Endothelial cell of umbilical vein (primary cell): ENCODE data around the gene SPAG16. TPM values are rescaled to one million over a fixed set of nuclear protein-coding genes. Genes with fewer than 3 reads are reported as not detected.

Source experiments
- BruUV-seq: library from RNA; stranded (reverse); fragments of 400-500 nt; replicated peaks from 2 replicates; lab custom pipeline; 2021; lab: Mats Ljungman, UMichigan
- CTCF ChIA-PET: fragments of 300-600, 350-600 bp; sonication (Branson Sonifier 250); formaldehyde crosslinking; loops from one replicate; lab custom pipeline; 2021; ENCODE audit warnings: antibody characterized with exemption, inconsistent platforms; lab: Charles Lee
- POLR2A ChIA-PET: fragments of 300-600, 350-600 bp; sonication (Branson Sonifier 250); formaldehyde crosslinking; loops from one replicate; lab custom pipeline; 2021; ENCODE audit warnings: antibody characterized with exemption, inconsistent platforms; lab: Charles Lee
- DNase-seq: peaks from one replicate; pipeline ENCODE4 v3.0.0-alpha.2; 2011; ENCODE audit warnings: low read depth, low spot score
- FAIRE-seq: peaks from 2 replicates; lab custom pipeline; 2011; peaks lifted over from hg19 to GRCh38; lab: Jason Lieb, UNC
- H2AFZ ChIP-seq: 2 replicates; pipeline ENCODE4 v1.6.0; 2012; ENCODE audit warnings: low read depth, low read length, control low read depth, inconsistent platforms
- H3K27ac ChIP-seq: 2 replicates; pipeline ENCODE4 v1.5.1; 2011; ENCODE audit warnings: low read depth, mild to moderate bottlenecking, control low read depth, low read length, moderate library complexity; ENCODE audit not compliant: insufficient read depth
- H3K27me3 ChIP-seq, 2 experiments: 2 replicates each; pipeline versions ENCODE4 v1.6.0 to v1.6.1; 2011; ENCODE audit warnings: low read length in 2 of 2, mixed read lengths in 1 of 2; ENCODE audit not compliant: control insufficient read depth in 2 of 2, insufficient read depth in 2 of 2
- H3K36me3 ChIP-seq, 2 experiments: 2 replicates in 1 of 2; 3 replicates in 1 of 2; pipeline ENCODE4 v1.5.1; 2011; ENCODE audit warnings: low read length in 2 of 2, mild to moderate bottlenecking in 1 of 2, moderate library complexity in 1 of 2; ENCODE audit not compliant: control insufficient read depth in 2 of 2, insufficient read depth in 2 of 2; ENCODE audit errors: extremely low read depth in 1 of 2
- H3K4me1 ChIP-seq: 3 replicates; pipeline ENCODE4 v1.5.1; 2011; ENCODE audit warnings: mild to moderate bottlenecking, low read length; ENCODE audit not compliant: control insufficient read depth, insufficient read depth; ENCODE audit errors: extremely low read depth
- H3K4me2 ChIP-seq: 2 replicates; pipeline ENCODE4 v1.6.1; 2011; ENCODE audit warnings: low read length, control low read depth, mixed read lengths; ENCODE audit not compliant: insufficient read depth
- H3K4me3 ChIP-seq, 3 experiments: fragments of 200-600 bp in 1 of 3; sonication (generic), shearing (Covaris generic) in 1 of 3; replicated peaks in 1 of 3; 2 replicates each; pipeline ENCODE4 v1.5.1; 2011 to 2016; ENCODE audit warnings: control low read depth in 3 of 3, low read length in 3 of 3, mild to moderate bottlenecking in 2 of 3, inconsistent platforms in 1 of 3, low read depth in 1 of 3, moderate library complexity in 1 of 3; ENCODE audit not compliant: insufficient read depth in 1 of 3
- H3K79me2 ChIP-seq: 2 replicates; pipeline ENCODE4 v1.6.0; 2012; ENCODE audit warnings: low read length, inconsistent platforms; ENCODE audit not compliant: control insufficient read depth, insufficient read depth
- H3K9ac ChIP-seq: replicated peaks from 2 replicates; pipeline ENCODE3; 2011; ENCODE audit warnings: low read length, control low read depth; ENCODE audit not compliant: insufficient read depth; ENCODE audit errors: extremely low read depth
- H3K9me1 ChIP-seq: replicated peaks from 3 replicates; pipeline ENCODE4 v1.6.0; 2011; ENCODE audit warnings: mild to moderate bottlenecking, low read length; ENCODE audit not compliant: control insufficient read depth, insufficient read depth; ENCODE audit errors: extremely low read depth
- H3K9me3 ChIP-seq: replicated peaks from 2 replicates; pipeline ENCODE4 v1.5.1; 2012; ENCODE audit warnings: low read length, inconsistent platforms; ENCODE audit not compliant: control insufficient read depth, insufficient read depth
- H4K20me1 ChIP-seq: replicated peaks from 2 replicates; pipeline ENCODE3; 2011; ENCODE audit warnings: mild to moderate bottlenecking, low read length; ENCODE audit not compliant: control insufficient read depth, insufficient read depth; ENCODE audit errors: extremely low read depth
- CTCF ChIP-seq, 2 donors: IDR thresholded peaks; 1 replicate in 1 of 2; 2 replicates in 1 of 2; pipeline ENCODE4 v1.5.1; 2011; ENCODE audit warnings: low read length in 2 of 2, mild to moderate bottlenecking in 2 of 2, moderate library complexity in 2 of 2, control low read depth in 1 of 2, inconsistent platforms in 1 of 2, low read depth in 1 of 2; ENCODE audit not compliant: insufficient read depth in 1 of 2; ENCODE audit errors: extremely low read depth in 1 of 2
- EZH2 ChIP-seq: IDR thresholded peaks from 2 replicates; pipeline ENCODE4 v1.6.1; 2012; ENCODE audit warnings: borderline replicate concordance, low read depth, mild to moderate bottlenecking, moderate library complexity, low read length, inconsistent platforms; ENCODE audit not compliant: severe bottlenecking
- FOS ChIP-seq: IDR thresholded peaks from 2 replicates; pipeline ENCODE4 v1.6.1; 2011; ENCODE audit warnings: mild to moderate bottlenecking, low read length, moderate library complexity, borderline replicate concordance; ENCODE audit not compliant: insufficient read depth
- GATA2 ChIP-seq: IDR thresholded peaks from 2 replicates; pipeline ENCODE4 v1.7.0; 2011; ENCODE audit warnings: low read depth, mild to moderate bottlenecking, moderate library complexity, mixed read lengths, low read length; ENCODE audit not compliant: insufficient read length, insufficient read depth
- JUN ChIP-seq: IDR thresholded peaks from 2 replicates; pipeline ENCODE4 v1.6.1; 2011; ENCODE audit warnings: borderline replicate concordance, low read depth; ENCODE audit not compliant: insufficient read length, insufficient read depth
- MAX ChIP-seq: IDR thresholded peaks from 2 replicates; pipeline ENCODE4 v1.6.1; 2011; ENCODE audit not compliant: insufficient read depth, insufficient read length
- POLR2A ChIP-seq: IDR thresholded peaks from 2 replicates; pipeline ENCODE4 v1.6.1; 2012; ENCODE audit warnings: low read depth, mild to moderate bottlenecking, control low read depth, low read length
- POLR2AphosphoS5 ChIP-seq: IDR thresholded peaks from 2 replicates; pipeline ENCODE4 v1.6.1; 2012; ENCODE audit warnings: low read depth, mild to moderate bottlenecking, control low read depth, low read length, moderate library complexity; ENCODE audit not compliant: insufficient read depth
- dilution Hi-C: fragments of 300-500 bp; cut with MboI; formaldehyde crosslinking; loops from one replicate; pipeline ENCODE4 v1.15.0; 2019; ENCODE audit warnings: low sequenced_read_pairs; ENCODE audit not compliant: extremely low pct_ligation_motif_present
- intact Hi-C: fragments of 100-400 bp; cut with micrococcal nuclease; formaldehyde crosslinking; loops from one replicate; pipeline ENCODE4 v1.10.0; 2022
- polyA plus RNA-seq, 4 experiments: library from polyadenylated mRNA; depleted of rRNA in 3 of 4; stranded (reverse) in 3 of 4; unstranded in 1 of 4; fragments of >200 nt; gene quantifications; 2 replicates each; pipeline versions ENCODE4 v1.2.1 to v1.2.3, GENCODE V29; 2011 to 2012; ENCODE audit warnings: missing spikeins in 1 of 4
- total RNA-seq: library from RNA; stranded (reverse); gene quantifications from 2 replicates; pipeline ENCODE4 v1.2.3, GENCODE V29; 2021

SPAG16 gene
- total and polyA plus RNA-seq, 2 donors (not counting 3 experiments of a cell fraction or from before 2014, with no cell fraction given) = 4.0 to 7.7 TPM

GRCh38 chr2:214389334-214389733, 1105.1 kb downstream of the SPAG16 start:
- BruUV-seq = no TSS peak
- CTCF ChIA-PET = no interaction called here
- H3K4me3 ChIP-seq = no peak overlapping the region
- no peaks in the 10 kb centered on the region for H3K27me3 ChIP-seq
- H4K20me1 ChIP-seq = no peaks in the 10 kb centered on the region
- H3K79me2 ChIP-seq = no peaks in the 10 kb centered on the region
- no peaks in the 10 kb centered on the region for H3K9me1 ChIP-seq
- FAIRE-seq (no peak), DNase-seq (no peak)
- dilution Hi-C loops = no loop called here
- no peaks in the 10 kb centered on the region for H3K9me3 ChIP-seq
- intact Hi-C loops = no loop called here
- H3K36me3 ChIP-seq = no peaks in the 10 kb centered on the region
- no peaks in the 10 kb centered on the region for H3K4me1 ChIP-seq
- TF ChIP-seq MAX = no peak
- H3K27ac ChIP-seq = no peak overlapping the region
- H2AFZ ChIP-seq = no peak overlapping the region
- POLR2A ChIA-PET = no interaction called here
- no peak overlapping the region for H3K9ac ChIP-seq
- H3K4me2 ChIP-seq = no peak overlapping the region

DNA sequence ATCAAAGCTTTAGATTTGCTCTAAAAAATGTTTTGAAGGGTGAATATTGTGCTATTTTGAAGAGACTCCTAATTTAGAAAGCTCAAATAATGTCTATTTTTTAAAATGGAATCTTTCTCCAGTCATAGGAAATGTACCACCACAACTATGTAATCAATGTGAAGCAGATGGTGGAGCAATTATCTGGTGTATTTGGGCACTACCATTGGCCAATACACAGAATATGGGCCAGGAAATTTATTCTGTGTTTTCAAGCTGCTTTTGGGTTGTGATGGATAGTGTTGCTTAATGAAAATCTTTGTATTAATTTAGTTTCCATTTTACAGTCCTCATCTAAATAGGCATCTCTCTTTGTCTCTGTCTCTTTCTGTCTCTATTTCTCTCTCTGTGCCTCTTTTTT, 1109.5 kb downstream of the SPAG16 start:
- Histone ChIP-seq H2AFZ (no peak overlapping the region), H3K4me1 (no peaks in the 10 kb centered on the region), H3K9me1 (no peaks in the 10 kb centered on the region), H3K27ac (no peak overlapping the region), H3K4me3 (no peak overlapping the region), H3K4me2 (no peak overlapping the region), H4K20me1 (no peaks in the 10 kb centered on the region), H3K27me3 (no peaks in the 10 kb centered on the region), H3K79me2 (no peaks in the 10 kb centered on the region), H3K36me3 (no peaks in the 10 kb centered on the region), H3K9me3 (no peaks in the 10 kb centered on the region), H3K9ac (no peak overlapping the region)
- TF ChIP-seq POLR2A (no peak), EZH2 (no peak), POLR2AphosphoS5 (no peak), FOS (no peak), JUN (no peak), CTCF (IDR thresholded peaks at IDR 0.05; ENCODE audit: extremely low read depth in 1 of 2, insufficient read depth in 1 of 2, low read depth in 1 of 2, low read length in 2 of 2) (no peak), GATA2 (no peak)
- dilution Hi-C loops = no loop called here
- DNase-seq = no peak
- POLR2A ChIA-PET = no interaction called here
- no peak for FAIRE-seq
- BruUV-seq = no TSS peak
- intact Hi-C loops = no loop called here
- CTCF ChIA-PET = no interaction called here
